Tibial nerve (tissue), 4 donors: Measurements from ENCODE around the gene APAF1.

Source experiments
- CTCF ChIP-seq, 5 experiments: fragments of 200-600 bp in 3 of 5; fragments of 450-650 bp in 2 of 5; sonication (generic) in 3 of 5; IDR thresholded peaks; one replicate each; pipeline ENCODE4 v1.5.1; 2016 to 2019; ENCODE audit warnings: antibody characterized with exemption in 5 of 5, mild to moderate bottlenecking in 3 of 5, moderate library complexity in 2 of 5
- EP300 ChIP-seq, 2 donors: sonication (generic); formaldehyde crosslinking; IDR thresholded peaks; one replicate each; pipeline ENCODE4 v1.6.1; 2017; ENCODE audit warnings: antibody characterized with exemption in 2 of 2, mild to moderate bottlenecking in 1 of 2

- TF ChIP-seq CTCF (IDR thresholded peaks at IDR 0.05) = no peak
- TF ChIP-seq EP300 (IDR thresholded peaks at IDR 0.05) = no peak
Observed at GRCh38 chr12:98727196-98727595, 82.1 kb downstream of the APAF1 start.
